ENCODE measurements around the gene IFNK.

The IFNK gene

DNA sequence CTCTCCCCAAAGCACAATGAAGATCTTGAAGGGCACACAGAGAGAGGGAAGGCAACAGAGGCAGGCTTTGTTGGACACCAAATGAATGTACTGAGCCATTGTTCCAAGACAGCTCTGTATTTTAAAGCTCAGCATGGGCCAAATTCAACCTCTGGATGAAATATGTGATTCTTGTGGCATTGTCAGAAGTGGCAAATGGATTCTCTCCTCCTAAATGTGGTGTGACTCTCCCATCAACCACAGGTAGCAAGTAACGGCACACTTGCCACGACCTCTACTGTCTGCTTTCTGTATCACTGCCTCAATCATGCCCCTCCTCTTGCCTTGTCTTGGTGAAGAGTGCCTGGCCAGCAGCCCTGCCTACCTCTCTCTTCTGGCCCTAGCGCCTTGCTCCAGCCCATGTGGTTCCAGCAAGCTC is 11.6 kb downstream of the IFNK start:
- no peak for TF ChIP-seq CTCF (IDR thresholded peaks at IDR 0.05)

DNA sequence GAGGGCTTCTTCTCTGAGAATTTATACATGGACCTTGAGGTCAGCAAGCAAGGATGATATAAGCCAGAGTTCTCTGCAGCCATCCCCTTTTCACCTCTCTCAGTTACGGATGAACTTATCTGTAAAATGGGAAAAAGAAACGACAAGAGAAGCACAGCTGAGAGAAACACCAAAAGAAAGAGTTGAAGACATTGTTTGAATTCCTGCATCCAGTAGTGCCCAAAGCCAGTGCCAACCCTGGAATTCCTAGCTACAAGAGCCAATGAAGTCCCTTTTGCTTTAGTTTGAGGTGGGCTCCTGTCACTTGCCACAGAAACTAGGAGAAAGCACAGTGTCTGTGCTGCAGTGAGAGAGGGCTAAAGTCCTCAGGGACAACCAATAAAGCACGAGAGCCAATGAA is 12.1 kb downstream of the IFNK start:
- no peak for TF ChIP-seq CTCF (IDR thresholded peaks at IDR 0.05)

- no peak for TF ChIP-seq CTCF (IDR thresholded peaks at IDR 0.05)
These were observed 12.9 kb downstream of the IFNK start for GRCh38 chr9:27537027-27537435.

DNA sequence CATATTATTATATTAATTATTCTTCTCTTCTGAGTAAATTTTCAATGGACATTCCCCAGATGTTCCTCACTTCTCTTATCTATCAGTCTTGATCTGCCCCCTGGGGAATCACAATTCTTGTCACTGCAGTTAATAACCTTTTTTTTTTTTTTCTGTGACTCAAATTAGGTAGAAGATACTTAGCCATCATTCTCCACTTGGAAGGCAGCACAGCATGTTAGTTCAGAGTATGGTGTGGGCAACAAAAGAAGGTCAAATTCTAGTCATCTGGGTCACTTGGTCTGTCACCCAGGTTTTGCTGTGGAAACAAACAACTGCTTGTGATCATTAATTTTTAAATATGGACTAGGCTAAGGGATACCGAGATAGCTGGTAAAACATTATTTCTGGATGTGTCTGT is 13.7 kb downstream of the IFNK start:
- TF ChIP-seq CTCF (IDR thresholded peaks at IDR 0.05), result no peak

- no peak for TF ChIP-seq CTCF (IDR thresholded peaks at IDR 0.05)
These were observed 14.6 kb downstream of the IFNK start for GRCh38 chr9:27538647-27539046.

GRCh38 chr9:27539479-27540441 is 15.7 kb downstream of the IFNK start:
- TF ChIP-seq CTCF (IDR thresholded peaks at IDR 0.05), result no peak

DNA sequence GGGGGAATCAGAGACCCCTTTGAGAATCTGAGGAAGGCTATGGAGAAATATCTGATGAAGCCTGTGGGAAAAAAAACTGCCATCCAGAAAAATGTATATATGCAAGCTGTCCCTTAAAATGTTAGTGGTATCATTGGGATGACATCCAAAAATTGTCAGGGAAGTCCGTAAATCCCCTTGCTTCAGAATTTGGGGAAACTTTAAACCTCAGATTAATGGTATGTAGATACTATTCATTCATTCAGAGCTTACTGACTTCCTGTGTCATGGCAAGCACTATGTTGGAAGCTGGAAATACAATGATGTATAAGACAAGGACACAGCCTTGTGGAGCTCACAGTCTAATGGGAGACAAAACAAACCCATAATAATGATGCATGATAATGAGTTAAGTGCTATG is 16.4 kb downstream of the IFNK start:
- no peak for TF ChIP-seq CTCF (IDR thresholded peaks at IDR 0.05)
